ENCODE measurements around the gene CFAP251. TPM values are rescaled to one million over a fixed set of nuclear protein-coding genes. Genes with fewer than 3 reads are reported as not detected.
A peak's percentile ranks its signal among the peaks of the same experiment; 100 is the strongest.

Gene CFAP251
- total RNA-seq, 1 donor from 2014 or later = 2.0 TPM

DNA sequence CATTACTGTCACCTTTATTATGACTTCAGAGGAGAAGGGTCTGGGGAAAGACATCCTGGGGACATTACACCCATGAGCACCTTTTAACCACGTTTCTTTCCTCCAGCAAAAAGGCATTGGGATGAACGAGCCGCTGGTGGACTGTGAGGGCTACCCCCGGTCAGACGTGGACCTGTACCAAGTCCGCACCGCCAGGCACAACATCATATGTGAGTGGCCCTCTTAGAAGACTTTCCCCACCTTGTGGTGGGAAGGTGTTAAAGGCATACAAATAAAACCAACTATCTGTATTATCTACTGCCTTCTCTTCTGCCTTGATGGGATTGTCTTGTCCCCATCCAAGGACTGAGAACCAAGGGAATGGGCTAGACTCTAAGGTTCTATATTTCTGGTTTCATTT is 23.8 kb upstream of the CFAP251 start:
- peaks cover 23% of the 10 kb centered on the region for H3K4me1 Mint-ChIP-seq
- no peaks in the 10 kb centered on the region for H3K27me3 Mint-ChIP-seq (ENCODE audit: low read depth)
- no peaks in the 10 kb centered on the region for H3K9me3 Mint-ChIP-seq
- peaks cover 3% of the 10 kb centered on the region for H3K36me3 Mint-ChIP-seq (ENCODE audit: low read depth)
- peak overlapping the region; percentile 23 for H3K27ac Mint-ChIP-seq (ENCODE audit: unreplicated experiment)
- no peak for DNase-seq (ENCODE audit: low read depth, low spot score)
- peak overlapping the region; percentile 18 for H3K4me3 Mint-ChIP-seq
- TF ChIP-seq, protein P1, sequence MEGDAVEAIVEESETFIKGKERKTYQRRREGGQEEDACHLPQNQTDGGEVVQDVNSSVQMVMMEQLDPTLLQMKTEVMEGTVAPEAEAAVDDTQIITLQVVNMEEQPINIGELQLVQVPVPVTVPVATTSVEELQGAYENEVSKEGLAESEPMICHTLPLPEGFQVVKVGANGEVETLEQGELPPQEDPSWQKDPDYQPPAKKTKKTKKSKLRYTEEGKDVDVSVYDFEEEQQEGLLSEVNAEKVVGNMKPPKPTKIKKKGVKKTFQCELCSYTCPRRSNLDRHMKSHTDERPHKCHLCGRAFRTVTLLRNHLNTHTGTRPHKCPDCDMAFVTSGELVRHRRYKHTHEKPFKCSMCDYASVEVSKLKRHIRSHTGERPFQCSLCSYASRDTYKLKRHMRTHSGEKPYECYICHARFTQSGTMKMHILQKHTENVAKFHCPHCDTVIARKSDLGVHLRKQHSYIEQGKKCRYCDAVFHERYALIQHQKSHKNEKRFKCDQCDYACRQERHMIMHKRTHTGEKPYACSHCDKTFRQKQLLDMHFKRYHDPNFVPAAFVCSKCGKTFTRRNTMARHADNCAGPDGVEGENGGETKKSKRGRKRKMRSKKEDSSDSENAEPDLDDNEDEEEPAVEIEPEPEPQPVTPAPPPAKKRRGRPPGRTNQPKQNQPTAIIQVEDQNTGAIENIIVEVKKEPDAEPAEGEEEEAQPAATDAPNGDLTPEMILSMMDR (conservative IDR thresholded peaks at IDR 0.05) = peak; percentile 44

DNA sequence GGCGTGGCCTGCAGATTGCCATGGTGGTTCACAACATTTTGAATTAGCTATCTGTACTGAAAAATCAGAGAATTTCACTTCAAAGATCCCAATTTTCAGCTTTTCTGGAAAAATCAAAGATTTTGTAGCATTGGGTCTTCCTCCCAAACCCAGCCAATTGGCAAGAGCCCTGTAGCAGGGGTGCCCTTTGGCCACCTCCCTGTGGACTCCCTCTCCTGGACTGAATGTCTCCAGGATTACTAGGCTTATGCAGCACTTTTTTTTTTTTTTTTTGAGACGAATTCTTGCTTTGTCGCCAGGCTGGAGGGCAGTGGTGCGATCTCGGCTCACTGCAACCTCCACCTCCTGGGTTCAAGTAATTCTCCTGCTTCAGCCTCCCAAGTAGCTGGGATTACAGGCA is 20.1 kb upstream of the CFAP251 start:
- TF ChIP-seq, protein P1 (conservative IDR thresholded peaks at IDR 0.05) = no peak
- Mint-ChIP-seq H3K27ac (ENCODE audit: unreplicated experiment) (no peak overlapping the region), H3K27me3 (ENCODE audit: low read depth) (no peaks in the 10 kb centered on the region), H3K4me3 (no peak overlapping the region), H3K36me3 (ENCODE audit: low read depth) (peaks cover 12% of the 10 kb centered on the region), H3K9me3 (no peaks in the 10 kb centered on the region), H3K4me1 (peaks cover 9% of the 10 kb centered on the region)
- no peak for DNase-seq (ENCODE audit: low read depth, low spot score)

DNA sequence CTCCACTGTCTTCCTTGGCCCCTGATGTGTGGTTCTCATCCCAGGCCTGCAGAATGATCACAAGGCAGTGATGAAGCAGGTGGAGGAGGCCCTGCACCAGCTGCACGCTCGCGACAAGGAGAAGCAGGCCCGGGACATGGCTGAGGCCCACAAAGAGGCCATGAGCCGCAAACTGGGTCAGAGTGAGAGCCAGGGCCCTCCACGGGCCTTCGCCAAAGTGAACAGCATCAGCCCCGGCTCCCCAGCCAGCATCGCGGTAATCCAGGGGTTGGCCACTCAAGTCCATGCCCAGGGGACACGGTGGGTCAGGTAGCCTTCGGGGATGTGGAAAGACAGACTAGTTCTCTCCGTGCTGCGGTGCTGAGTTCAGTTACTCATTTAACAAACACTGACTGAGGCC is 18.8 kb upstream of the CFAP251 start:
- Mint-ChIP-seq H3K9me3 (no peaks in the 10 kb centered on the region), H3K4me3 (no peak overlapping the region), H3K4me1 (no peaks in the 10 kb centered on the region), H3K36me3 (ENCODE audit: low read depth) (peaks cover 12% of the 10 kb centered on the region), H3K27me3 (ENCODE audit: low read depth) (no peaks in the 10 kb centered on the region), H3K27ac (ENCODE audit: unreplicated experiment) (no peak overlapping the region)
- TF ChIP-seq, protein P1 (conservative IDR thresholded peaks at IDR 0.05) = no peak
- DNase-seq (ENCODE audit: low read depth, low spot score) = no peak

DNA sequence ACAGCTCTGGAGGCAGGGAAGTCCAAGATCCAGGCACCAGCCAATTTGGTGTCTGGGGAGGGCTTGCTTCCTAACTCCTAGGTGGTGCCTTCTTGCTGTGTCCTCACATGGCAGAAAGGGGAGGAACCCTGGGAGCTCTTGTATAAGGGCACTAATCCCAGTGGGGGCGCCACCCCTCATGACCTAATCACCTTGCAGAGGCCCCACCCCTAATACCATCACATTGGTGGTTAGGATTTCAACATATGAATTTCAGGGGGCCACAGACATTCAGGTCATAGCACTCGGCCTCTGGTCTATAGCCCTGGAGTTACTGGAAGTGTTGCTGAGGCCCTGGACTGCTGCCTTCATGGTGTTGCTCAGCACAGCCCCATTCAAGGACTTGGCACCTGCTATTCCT is 15.2 kb upstream of the CFAP251 start:
- no peaks in the 10 kb centered on the region for H3K4me1 Mint-ChIP-seq
- TF ChIP-seq, protein P1 (conservative IDR thresholded peaks at IDR 0.05) = no peak
- DNase-seq (ENCODE audit: low read depth, low spot score) = no peak
- H3K27ac Mint-ChIP-seq (ENCODE audit: unreplicated experiment) = no peak overlapping the region
- peaks cover 12% of the 10 kb centered on the region for H3K36me3 Mint-ChIP-seq (ENCODE audit: low read depth)
- no peak overlapping the region for H3K4me3 Mint-ChIP-seq
- no peaks in the 10 kb centered on the region for H3K27me3 Mint-ChIP-seq (ENCODE audit: low read depth)
- no peaks in the 10 kb centered on the region for H3K9me3 Mint-ChIP-seq

DNA sequence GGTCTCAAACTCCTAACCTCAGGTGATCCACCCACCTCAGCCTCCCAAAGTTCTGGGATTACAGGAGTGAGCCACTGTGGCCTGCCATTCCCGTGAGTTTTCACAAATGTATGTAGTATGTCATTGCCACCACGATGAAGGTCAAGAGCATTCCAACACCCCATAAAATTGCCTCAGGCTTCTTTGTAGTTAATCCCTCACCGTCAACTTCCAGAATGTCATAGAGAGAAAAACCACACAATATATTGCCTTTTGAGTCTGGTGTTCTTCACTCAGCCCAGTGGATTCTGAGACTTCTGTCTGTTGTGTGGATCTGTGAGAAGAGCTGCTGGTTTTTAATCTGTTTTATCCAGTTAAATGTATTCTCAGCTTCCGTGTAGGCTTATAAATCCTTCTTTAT is 12.6 kb upstream of the CFAP251 start:
- no peak for DNase-seq (ENCODE audit: low read depth, low spot score)
- TF ChIP-seq, protein P1 (conservative IDR thresholded peaks at IDR 0.05) = no peak
- Mint-ChIP-seq H3K9me3 (no peaks in the 10 kb centered on the region), H3K36me3 (ENCODE audit: low read depth) (peaks cover 22% of the 10 kb centered on the region), H3K4me1 (peaks cover 6% of the 10 kb centered on the region), H3K27me3 (ENCODE audit: low read depth) (no peaks in the 10 kb centered on the region), H3K27ac (ENCODE audit: unreplicated experiment) (no peak overlapping the region), H3K4me3 (no peak overlapping the region)

DNA sequence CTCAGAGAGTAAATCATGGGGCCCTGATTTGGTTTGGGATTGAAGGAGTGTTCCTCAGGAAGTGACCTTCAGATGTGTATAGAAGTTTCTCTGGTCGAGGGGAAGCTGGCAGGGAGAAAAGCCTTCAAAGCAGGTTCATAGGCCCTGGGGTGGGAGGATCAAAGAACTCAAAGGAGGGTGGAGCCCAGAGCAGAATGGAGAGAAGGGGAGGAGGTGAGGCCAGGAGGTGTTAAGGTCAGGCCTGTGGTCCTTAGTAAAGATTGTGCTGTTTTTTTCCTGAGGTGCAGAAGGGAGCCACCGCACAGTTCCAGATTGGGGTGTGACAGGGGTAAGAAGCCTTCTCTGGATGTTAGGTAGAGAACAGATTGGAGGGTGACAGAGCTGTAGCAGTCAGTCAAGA is 9.7 kb upstream of the CFAP251 start:
- H3K27ac Mint-ChIP-seq (ENCODE audit: unreplicated experiment) = peak overlapping the region; percentile 81
- no peaks in the 10 kb centered on the region for H3K27me3 Mint-ChIP-seq (ENCODE audit: low read depth)
- TF ChIP-seq, protein P1 (conservative IDR thresholded peaks at IDR 0.05) = no peak
- no peak for DNase-seq (ENCODE audit: low read depth, low spot score)
- peaks cover 16% of the 10 kb centered on the region for H3K36me3 Mint-ChIP-seq (ENCODE audit: low read depth)
- H3K9me3 Mint-ChIP-seq = no peaks in the 10 kb centered on the region
- no peak overlapping the region for H3K4me3 Mint-ChIP-seq
- peaks cover 6% of the 10 kb centered on the region for H3K4me1 Mint-ChIP-seq

Data from neural crest cell (in vitro differentiated cells).